ENCODE results near the gene TMEM208.

The TMEM208 gene

GRCh38 chr16:67226804-67227566 is at the start of gene TMEM208:
Gene TMEM208, plus strand, starts transcription at chr16:67227130. Its CDS starts 89 bp downstream, at chr16:67227219.
- DNase-seq (ENCODE audit: low read depth): peak; percentile 97

GRCh38 chr16:67177743-67178699 is 48.9 kb upstream of the TMEM208 start:
- DNase-seq (ENCODE audit: low read depth): no peak

- DNase-seq (ENCODE audit: low read depth): no peak
These were observed 47.4 kb upstream of the TMEM208 start for GRCh38 chr16:67179421-67180080.

GRCh38 chr16:67180166-67180565 is 46.8 kb upstream of the TMEM208 start:
- no peak for DNase-seq (ENCODE audit: low read depth)

GRCh38 chr16:67181346-67181745 is 45.6 kb upstream of the TMEM208 start:
- no peak for DNase-seq (ENCODE audit: low read depth)

- no peak for DNase-seq (ENCODE audit: low read depth)
These were observed 44.6 kb upstream of the TMEM208 start for GRCh38 chr16:67182288-67182687.

- DNase-seq (ENCODE audit: low read depth): no peak
These were observed 43.7 kb upstream of the TMEM208 start for GRCh38 chr16:67183284-67183626.

GRCh38 chr16:67183627-67184452 is 43.1 kb upstream of the TMEM208 start, which contains the start of gene MATCAP1:
Gene MATCAP1, minus strand, starts transcription at chr16:67183963. Its CDS starts 3,353 bp downstream, at chr16:67180610.
- DNase-seq (ENCODE audit: low read depth): peak; percentile 96

- DNase-seq (ENCODE audit: low read depth): no peak
These were observed 42.4 kb upstream of the TMEM208 start for GRCh38 chr16:67184453-67184994.

GRCh38 chr16:67184995-67185650 is 41.8 kb upstream of the TMEM208 start:
- peak; percentile 62 for DNase-seq (ENCODE audit: low read depth)

GRCh38 chr16:67185651-67186134 is 41.2 kb upstream of the TMEM208 start:
- no peak for DNase-seq (ENCODE audit: low read depth)

- peak; percentile 60 for DNase-seq (ENCODE audit: low read depth)
These were observed 40.4 kb upstream of the TMEM208 start for GRCh38 chr16:67186550-67186950.

GRCh38 chr16:67187175-67187890 is 39.6 kb upstream of the TMEM208 start:
- DNase-seq (ENCODE audit: low read depth): no peak

- DNase-seq (ENCODE audit: low read depth): no peak
These were observed 38.6 kb upstream of the TMEM208 start for GRCh38 chr16:67188323-67188722.

GRCh38 chr16:67188798-67189197 is 38.1 kb upstream of the TMEM208 start:
- no peak for DNase-seq (ENCODE audit: low read depth)

GRCh38 chr16:67190041-67190440 is 36.9 kb upstream of the TMEM208 start, which contains the start of gene EXOC3L1:
Gene EXOC3L1, minus strand, starts transcription at chr16:67190136. Its CDS starts 460 bp downstream, at chr16:67189676.
- no peak for DNase-seq (ENCODE audit: low read depth)

GRCh38 chr16:67190448-67191399 is 36.2 kb upstream of the TMEM208 start:
- DNase-seq (ENCODE audit: low read depth): no peak

- DNase-seq (ENCODE audit: low read depth): no peak
These were observed 35.4 kb upstream of the TMEM208 start for GRCh38 chr16:67191411-67191994.

All from HS-27A (cell line).